ENCODE data around the gene CELF4.

Gene CELF4

GRCh38 chr18:37552286-37552685 lies 13.3 kb downstream of the CELF4 start:
- FAIRE-seq = no peak
- DNase-seq (ENCODE audit: insufficient read length, low spot score) = no peak
- no peak for TF ChIP-seq SPI1 (IDR thresholded peaks at IDR 0.05; ENCODE audit: low read depth, low read length)
- TF ChIP-seq POU2F2 (IDR thresholded peaks at IDR 0.05; ENCODE audit: low read depth, low read length) = no peak
- no peak for TF ChIP-seq POLR2AphosphoS5 (IDR thresholded peaks at IDR 0.05; ENCODE audit: low read depth, low read length)
- no peak for TF ChIP-seq POLR2A (IDR thresholded peaks at IDR 0.05; ENCODE audit: low read depth, low read length)
- TF ChIP-seq TAF1 (IDR thresholded peaks at IDR 0.05; ENCODE audit: low read depth, low read length) = no peak
- no peak for TF ChIP-seq PAX5 (IDR thresholded peaks at IDR 0.05; ENCODE audit: insufficient read depth, low read length, severe bottlenecking)

DNA sequence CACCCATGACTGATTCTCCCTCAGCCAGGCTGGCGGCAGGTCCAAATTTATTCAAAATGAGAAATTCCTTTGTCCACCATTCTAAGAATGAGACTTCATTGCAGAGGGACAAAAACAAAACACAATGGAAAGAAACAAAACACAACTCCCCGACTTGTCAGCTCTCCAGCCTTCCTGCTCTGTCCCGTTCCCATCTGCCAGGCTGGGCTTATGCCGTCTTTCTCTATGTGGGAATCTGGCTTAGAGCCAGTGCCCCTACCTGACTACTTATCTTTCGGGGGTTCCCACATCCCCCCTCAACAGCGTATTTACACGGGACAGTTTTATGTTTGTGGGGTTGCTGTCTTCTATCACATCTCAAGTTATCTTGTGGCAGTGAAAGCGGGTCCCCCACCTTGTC lies 13.8 kb downstream of the CELF4 start:
- TF ChIP-seq SPI1 (IDR thresholded peaks at IDR 0.05; ENCODE audit: low read depth, low read length) (no peak), POLR2A (IDR thresholded peaks at IDR 0.05; ENCODE audit: low read depth, low read length) (no peak), TAF1 (IDR thresholded peaks at IDR 0.05; ENCODE audit: low read depth, low read length) (no peak), POLR2AphosphoS5 (IDR thresholded peaks at IDR 0.05; ENCODE audit: low read depth, low read length) (no peak), POU2F2 (IDR thresholded peaks at IDR 0.05; ENCODE audit: low read depth, low read length) (no peak)
- no peak for FAIRE-seq
- DNase-seq (ENCODE audit: insufficient read length, low spot score) = no peak

GRCh38 chr18:37551249-37551648 lies 14.3 kb downstream of the CELF4 start:
- no peak for DNase-seq (ENCODE audit: insufficient read length, low spot score)
- FAIRE-seq = no peak
- no peak for TF ChIP-seq SPI1 (IDR thresholded peaks at IDR 0.05; ENCODE audit: low read depth, low read length)
- no peak for TF ChIP-seq TAF1 (IDR thresholded peaks at IDR 0.05; ENCODE audit: low read depth, low read length)
- no peak for TF ChIP-seq POLR2A (IDR thresholded peaks at IDR 0.05; ENCODE audit: low read depth, low read length)
- TF ChIP-seq POU2F2 (IDR thresholded peaks at IDR 0.05; ENCODE audit: low read depth, low read length) = no peak
- no peak for TF ChIP-seq POLR2AphosphoS5 (IDR thresholded peaks at IDR 0.05; ENCODE audit: low read depth, low read length)
- TF ChIP-seq PAX5 (IDR thresholded peaks at IDR 0.05; ENCODE audit: insufficient read depth, low read length, severe bottlenecking) = no peak

- FAIRE-seq = no peak
- no peak for DNase-seq (ENCODE audit: insufficient read length, low spot score)
- TF ChIP-seq PAX5 (IDR thresholded peaks at IDR 0.05; ENCODE audit: insufficient read depth, low read length, severe bottlenecking) = no peak
Measured at GRCh38 chr18:37550118-37550875, 15.3 kb downstream of the CELF4 start.

GRCh38 chr18:37548679-37549289 lies 16.8 kb downstream of the CELF4 start:
- TF ChIP-seq SPI1 (IDR thresholded peaks at IDR 0.05; ENCODE audit: low read depth, low read length) (no peak), POU2F2 (IDR thresholded peaks at IDR 0.05; ENCODE audit: low read depth, low read length) (no peak), TAF1 (IDR thresholded peaks at IDR 0.05; ENCODE audit: low read depth, low read length) (no peak)
- DNase-seq (ENCODE audit: insufficient read length, low spot score) (no peak), FAIRE-seq (no peak)

DNA sequence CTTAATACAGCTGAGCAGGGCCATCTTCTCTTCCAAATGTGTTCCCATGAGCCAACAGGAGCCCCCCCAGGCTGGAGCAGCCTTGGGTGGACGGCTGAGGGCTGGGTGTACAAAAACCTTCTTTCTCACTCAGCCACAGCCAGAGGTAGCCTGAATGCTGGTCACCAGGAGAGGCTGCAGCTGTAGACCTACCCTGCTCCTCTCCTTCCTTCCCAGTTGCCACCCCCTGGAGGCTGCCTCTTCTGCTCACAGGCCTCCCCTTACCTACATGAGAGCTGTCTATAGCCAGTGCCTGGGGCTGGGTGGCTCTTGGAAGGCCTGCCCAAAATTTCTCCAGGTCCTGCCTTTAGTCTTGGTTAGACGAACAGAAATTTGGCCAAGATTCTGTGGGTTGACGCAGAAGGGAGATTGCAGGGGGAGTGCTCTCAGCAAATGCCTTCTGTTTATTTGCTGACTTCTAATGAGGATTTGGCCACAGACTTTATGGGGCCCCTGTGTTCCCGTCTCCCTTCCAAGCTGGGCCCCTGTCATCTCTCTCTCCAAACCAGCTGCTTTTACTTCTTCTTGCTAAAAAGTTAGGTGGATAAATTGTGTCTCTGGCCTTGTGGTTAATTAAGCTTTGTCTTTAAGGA lies 18.3 kb downstream of the CELF4 start:
- no peak for DNase-seq (ENCODE audit: insufficient read length, low spot score)
- no peak for FAIRE-seq
- TF ChIP-seq POLR2A (IDR thresholded peaks at IDR 0.05; ENCODE audit: low read depth, low read length) = no peak
- no peak for TF ChIP-seq SPI1 (IDR thresholded peaks at IDR 0.05; ENCODE audit: low read depth, low read length)
- TF ChIP-seq POLR2AphosphoS5 (IDR thresholded peaks at IDR 0.05; ENCODE audit: low read depth, low read length) = no peak
- no peak for TF ChIP-seq PAX5 (IDR thresholded peaks at IDR 0.05; ENCODE audit: insufficient read depth, low read length, severe bottlenecking)
- TF ChIP-seq POU2F2 (IDR thresholded peaks at IDR 0.05; ENCODE audit: low read depth, low read length) = no peak
- TF ChIP-seq TAF1 (IDR thresholded peaks at IDR 0.05; ENCODE audit: low read depth, low read length) = no peak

DNA sequence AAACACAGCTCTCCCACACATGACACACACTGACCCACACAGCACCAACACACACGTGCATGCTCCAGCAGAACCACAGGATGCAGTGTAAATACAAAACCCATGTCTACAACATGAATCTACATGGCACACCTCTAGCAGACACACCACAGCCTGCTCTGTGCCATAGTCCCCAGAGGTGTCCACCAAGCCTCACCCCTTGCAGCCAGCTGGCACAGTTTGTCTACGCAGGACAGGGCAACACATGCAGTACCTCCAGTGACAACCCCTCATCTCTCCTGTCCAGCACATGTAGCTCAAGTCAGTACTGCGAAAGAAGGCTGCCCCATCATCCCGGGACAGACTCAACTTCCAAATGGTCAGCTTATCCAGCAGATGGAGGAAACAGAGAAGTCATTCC lies 18.9 kb downstream of the CELF4 start:
- TF ChIP-seq TAF1 (IDR thresholded peaks at IDR 0.05; ENCODE audit: low read depth, low read length) (no peak), POU2F2 (IDR thresholded peaks at IDR 0.05; ENCODE audit: low read depth, low read length) (no peak), SPI1 (IDR thresholded peaks at IDR 0.05; ENCODE audit: low read depth, low read length) (no peak), POLR2AphosphoS5 (IDR thresholded peaks at IDR 0.05; ENCODE audit: low read depth, low read length) (no peak), PAX5 (IDR thresholded peaks at IDR 0.05; ENCODE audit: insufficient read depth, low read length, severe bottlenecking) (no peak), POLR2A (IDR thresholded peaks at IDR 0.05; ENCODE audit: low read depth, low read length) (no peak)
- DNase-seq (ENCODE audit: insufficient read length, low spot score) (no peak), FAIRE-seq (no peak)

GRCh38 chr18:37546272-37546537 lies 19.4 kb downstream of the CELF4 start:
- no peak for FAIRE-seq

GRCh38 chr18:37545461-37546271 lies 19.9 kb downstream of the CELF4 start:
- FAIRE-seq (no peak), DNase-seq (ENCODE audit: insufficient read length, low spot score) (no peak)
- TF ChIP-seq POLR2A (IDR thresholded peaks at IDR 0.05; ENCODE audit: low read depth, low read length) = no peak
- no peak for TF ChIP-seq POU2F2 (IDR thresholded peaks at IDR 0.05; ENCODE audit: low read depth, low read length)
- TF ChIP-seq POLR2AphosphoS5 (IDR thresholded peaks at IDR 0.05; ENCODE audit: low read depth, low read length) = no peak
- no peak for TF ChIP-seq PAX5 (IDR thresholded peaks at IDR 0.05; ENCODE audit: insufficient read depth, low read length, severe bottlenecking)
- TF ChIP-seq SPI1 (IDR thresholded peaks at IDR 0.05; ENCODE audit: low read depth, low read length) = no peak
- no peak for TF ChIP-seq TAF1 (IDR thresholded peaks at IDR 0.05; ENCODE audit: low read depth, low read length)

More at GRCh38 chr18:37546272-37546537, 19.4 kb downstream of the CELF4 start:
- no peak for DNase-seq (ENCODE audit: insufficient read length, low spot score)
- no peak for TF ChIP-seq PAX5 (IDR thresholded peaks at IDR 0.05; ENCODE audit: insufficient read depth, low read length, severe bottlenecking)
- TF ChIP-seq POLR2A (IDR thresholded peaks at IDR 0.05; ENCODE audit: low read depth, low read length) = no peak
- no peak for TF ChIP-seq SPI1 (IDR thresholded peaks at IDR 0.05; ENCODE audit: low read depth, low read length)
- no peak for TF ChIP-seq TAF1 (IDR thresholded peaks at IDR 0.05; ENCODE audit: low read depth, low read length)
- TF ChIP-seq POLR2AphosphoS5 (IDR thresholded peaks at IDR 0.05; ENCODE audit: low read depth, low read length) = no peak
- TF ChIP-seq POU2F2 (IDR thresholded peaks at IDR 0.05; ENCODE audit: low read depth, low read length) = no peak

Data from GM12891 (cell line).